Testis (tissue), 5 donors: ENCODE data around the gene HLA-DQA1. TPM values are rescaled to one million over a fixed set of nuclear protein-coding genes. Genes with fewer than 3 reads are reported as not detected.
"Not testable (repeated sequence)": the region's sequence is repeated elsewhere in the genome, so short reads cannot be mapped to it uniquely, and the experiment has no call there.

Experiments used
- DNase-seq: peaks from one replicate; pipeline ENCODE4 v3.0.0-alpha.2; 2019
- H3K27ac ChIP-seq, 2 donors: fragments of 200-600 bp; sonication (generic); one replicate each; pipeline ENCODE4 v1.5.1; 2019
- H3K27me3 ChIP-seq: fragments of 200-600 bp; sonication (generic); one replicate; pipeline ENCODE4 v1.5.1; 2019
- H3K36me3 ChIP-seq: fragments of 200-600 bp; sonication (generic); one replicate; pipeline ENCODE4 v1.5.1; 2017; ENCODE audit warnings: low read depth; ENCODE audit errors: missing control alignments
- H3K4me1 ChIP-seq: fragments of 200-600 bp; sonication (generic); one replicate; pipeline ENCODE4 v1.5.1; 2019
- H3K4me3 ChIP-seq, 2 donors: fragments of 200-600 bp; sonication (generic); one replicate each; pipeline ENCODE4 v1.5.1; 2017 to 2019
- H3K9me3 ChIP-seq: fragments of 200-600 bp; sonication (generic); one replicate; pipeline ENCODE4 v1.5.1; 2017
- POLR2A ChIP-seq: fragments of 450-650 bp; IDR thresholded peaks from one replicate; pipeline ENCODE4 v1.6.1; 2017; ENCODE audit warnings: antibody characterized with exemption, mild to moderate bottlenecking, moderate library complexity
- WGBS, 2 donors: methylation state at CpG; one replicate each; pipeline ENCODE4 v1.1.5; 2018; 5-methylcytosine and 5-hydroxymethylcytosine counted together
- intact Hi-C: fragments of 100-400 bp; cut with DNase I; formaldehyde crosslinking; loops from one replicate; pipeline ENCODE4 v1.15.1; 2023; ENCODE audit warnings: low total_unique reads
- long read RNA-seq, 2 donors: transcript quantifications; one replicate each; lab custom pipeline, GENCODE V29; 2026
- polyA plus RNA-seq: library from polyadenylated mRNA; stranded (reverse); fragments of 350-450 nt; fragmentation: Illumina TruSeq; extraction: RNeasy Lipid Tissue Mini Kit (QIAGEN cat#74804); gene quantifications from one replicate; pipeline ENCODE4 v1.2.3, GENCODE V29; 2014; ENCODE audit warnings: low read depth, low replicate concordance; ENCODE audit not compliant: insufficient read depth
- total RNA-seq, 2 donors: library from RNA; depleted of rRNA; stranded (reverse); fragments of >200 nt; gene quantifications; one replicate each; pipeline ENCODE4 v1.2.3, GENCODE V29; 2016
- TF ChIP-seq, protein P1 (sequence below), 3 experiments: fragments of 450-650 bp in 2 of 3; fragments of 200-600 bp in 1 of 3; sonication (generic) in 1 of 3; IDR thresholded peaks; one replicate each; pipeline ENCODE4 v1.5.1; 2016 to 2019; ENCODE audit warnings: antibody characterized with exemption in 3 of 3, mild to moderate bottlenecking in 2 of 3, moderate library complexity in 1 of 3

Gene HLA-DQA1
- total RNA-seq, result 1 to 10 TPM in 1 of 2 donors, under 1 TPM in 1; 0.94 to 1.6 TPM
- polyA plus RNA-seq, result 33.9 TPM
- long read RNA-seq, donor 1, full-length matches to known transcripts, result 9 of 9 reads
- long read RNA-seq, donor 1, partial matches to known transcripts, result 0 of 9 reads
- long read RNA-seq, donor 1, other reads (novel, unspliced or antisense), result 0 of 9 reads
- long read RNA-seq, donor 2, full-length matches to known transcripts, result 3 of 3 reads
- long read RNA-seq, donor 2, partial matches to known transcripts, result 0 of 3 reads
- long read RNA-seq, donor 2, other reads (novel, unspliced or antisense), result 0 of 3 reads

DNA sequence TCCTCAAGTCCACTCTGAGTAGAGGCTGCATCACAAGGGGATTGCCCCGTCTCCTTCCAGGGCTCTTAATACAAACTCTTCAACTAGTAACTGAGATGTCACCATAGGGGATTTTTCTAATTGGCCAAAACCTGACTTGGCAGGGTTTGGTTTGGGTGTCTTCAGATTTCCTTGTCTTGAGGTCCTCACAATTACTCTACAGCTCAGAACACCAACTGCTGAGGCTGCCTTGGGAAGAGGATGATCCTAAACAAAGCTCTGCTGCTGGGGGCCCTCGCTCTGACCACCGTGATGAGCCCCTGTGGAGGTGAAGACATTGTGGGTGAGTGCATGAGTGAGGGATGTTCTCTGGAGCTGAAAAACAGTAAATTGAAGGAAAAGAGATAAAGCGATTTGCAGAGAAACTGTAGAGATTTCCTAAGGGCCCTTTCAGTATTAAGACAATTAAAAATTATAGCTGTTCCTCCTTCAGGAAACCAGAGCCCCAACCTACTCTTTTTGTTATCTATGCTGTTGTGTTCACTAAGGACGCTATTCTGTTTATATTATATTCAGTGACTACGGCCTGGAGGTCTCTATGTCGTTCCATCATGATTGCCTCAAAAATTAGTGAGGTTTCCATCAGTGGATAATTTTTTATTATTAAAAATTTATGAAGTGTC, at the start of gene HLA-DQA1:
HLA-DQA1 (plus strand) TSS at position 188 of the 662 bp plus-strand sequence; CDS start at position 241, 53 bp downstream.
- H3K4me3 ChIP-seq, result no peak within 1 kb of the TSS
- H3K4me1 ChIP-seq, result no peaks in the 10 kb centered on the region
- DNase-seq, result peak; percentile 21
- 22 to 44% methylated on average over 7 of the region's 7 CpGs for WGBS, 2 donors
- intact Hi-C loops, result no loop called here
- H3K36me3 ChIP-seq, result no peaks in the 10 kb centered on the region
- TF ChIP-seq, protein P1, sequence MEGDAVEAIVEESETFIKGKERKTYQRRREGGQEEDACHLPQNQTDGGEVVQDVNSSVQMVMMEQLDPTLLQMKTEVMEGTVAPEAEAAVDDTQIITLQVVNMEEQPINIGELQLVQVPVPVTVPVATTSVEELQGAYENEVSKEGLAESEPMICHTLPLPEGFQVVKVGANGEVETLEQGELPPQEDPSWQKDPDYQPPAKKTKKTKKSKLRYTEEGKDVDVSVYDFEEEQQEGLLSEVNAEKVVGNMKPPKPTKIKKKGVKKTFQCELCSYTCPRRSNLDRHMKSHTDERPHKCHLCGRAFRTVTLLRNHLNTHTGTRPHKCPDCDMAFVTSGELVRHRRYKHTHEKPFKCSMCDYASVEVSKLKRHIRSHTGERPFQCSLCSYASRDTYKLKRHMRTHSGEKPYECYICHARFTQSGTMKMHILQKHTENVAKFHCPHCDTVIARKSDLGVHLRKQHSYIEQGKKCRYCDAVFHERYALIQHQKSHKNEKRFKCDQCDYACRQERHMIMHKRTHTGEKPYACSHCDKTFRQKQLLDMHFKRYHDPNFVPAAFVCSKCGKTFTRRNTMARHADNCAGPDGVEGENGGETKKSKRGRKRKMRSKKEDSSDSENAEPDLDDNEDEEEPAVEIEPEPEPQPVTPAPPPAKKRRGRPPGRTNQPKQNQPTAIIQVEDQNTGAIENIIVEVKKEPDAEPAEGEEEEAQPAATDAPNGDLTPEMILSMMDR (IDR thresholded peaks at IDR 0.05), result no peak
- H3K27me3 ChIP-seq, result no peaks in the 10 kb centered on the region
- H3K27ac ChIP-seq, result no peak within 1 kb of the TSS
- H3K9me3 ChIP-seq, result no peaks in the 10 kb centered on the region

DNA sequence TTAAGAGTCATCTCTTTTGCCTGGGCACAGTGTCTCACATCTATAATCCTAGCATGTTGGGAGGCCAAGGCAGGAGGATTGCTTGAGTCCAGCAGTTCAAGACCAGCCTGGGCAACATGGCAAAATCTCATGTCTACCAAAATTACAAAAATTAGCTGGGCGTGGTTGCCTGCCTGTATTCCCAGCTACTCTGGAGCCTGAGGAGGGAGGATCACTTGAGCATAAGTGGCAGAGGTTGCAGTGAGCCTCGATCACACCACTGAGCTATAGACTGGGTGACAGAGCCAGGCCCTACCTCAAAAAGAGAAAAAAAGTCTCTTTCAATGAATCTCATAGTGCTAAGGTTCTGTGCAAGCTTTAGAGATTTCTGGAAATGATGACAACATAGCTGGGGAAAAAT, 49.0 kb upstream of the HLA-DQA1 start:
- H3K4me3 ChIP-seq, result no peak overlapping the region

DNA sequence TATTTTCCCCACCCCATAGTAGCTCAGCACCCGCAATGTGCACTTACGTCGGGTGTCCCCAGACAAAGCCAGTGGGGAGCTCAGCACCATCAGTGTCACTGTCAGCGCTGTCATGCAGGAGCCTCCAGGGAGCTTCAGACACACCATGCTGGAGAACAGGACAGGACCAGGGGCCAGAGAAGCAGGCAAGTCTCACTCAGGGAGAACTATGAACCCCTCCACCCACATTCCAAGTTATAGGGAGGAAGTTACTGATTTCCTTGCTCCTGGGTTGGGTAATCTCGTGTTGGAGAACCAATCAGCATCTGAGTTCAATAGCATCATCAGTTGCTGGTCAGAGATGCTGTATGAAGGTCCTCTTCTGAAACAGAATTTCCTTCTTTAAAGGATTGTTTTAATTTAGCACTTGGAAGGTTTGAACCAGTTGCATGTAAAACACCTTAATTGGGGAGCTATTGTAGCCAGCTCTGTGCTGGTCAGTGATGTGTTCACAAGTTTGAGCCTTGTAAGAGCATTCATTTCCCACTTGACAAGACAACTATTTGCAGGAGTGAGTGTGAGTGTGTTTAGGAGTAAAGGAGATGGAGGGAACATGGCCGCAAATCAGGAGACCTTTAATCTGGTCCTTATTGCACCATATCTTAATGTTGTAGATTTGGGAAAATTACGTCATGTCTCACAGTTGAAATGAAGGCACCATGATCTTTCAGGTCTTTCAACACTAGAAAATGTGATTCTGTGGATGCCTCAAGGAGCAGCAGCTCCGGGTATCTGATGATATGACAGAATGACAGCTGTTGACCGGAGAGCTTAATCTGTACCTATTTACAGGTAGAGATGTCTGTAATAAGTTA, 47.4 kb upstream of the HLA-DQA1 start, which contains the start of gene HLA-DRB1:
HLA-DRB1 (minus strand) TSS at position 253 of the 854 bp plus-strand sequence; CDS start at position 147, 106 bp downstream.
- WGBS, 2 donors, result 19 to 22% methylated on average over 9 of the region's 9 CpGs
- no peak within 1 kb of the TSS for H3K27ac ChIP-seq
- no peaks in the 10 kb centered on the region for H3K9me3 ChIP-seq
- no peak for TF ChIP-seq POLR2A
- TF ChIP-seq, protein P1 (IDR thresholded peaks at IDR 0.05), result no peak
- DNase-seq, result no peak
- no peaks in the 10 kb centered on the region for H3K36me3 ChIP-seq
- no peaks in the 10 kb centered on the region for H3K27me3 ChIP-seq
- H3K4me3 ChIP-seq, result no peak within 1 kb of the TSS
- intact Hi-C loops, result no loop called here
- H3K4me1 ChIP-seq, result no peaks in the 10 kb centered on the region

More for the DNA sequence above, 49.0 kb upstream of the HLA-DQA1 start:
- Histone ChIP-seq H3K36me3 (no peaks in the 10 kb centered on the region), H3K27ac (no peak overlapping the region), H3K4me1 (no peaks in the 10 kb centered on the region), H3K27me3 (no peaks in the 10 kb centered on the region), H3K9me3 (no peaks in the 10 kb centered on the region)
- TF ChIP-seq, protein P1 (IDR thresholded peaks at IDR 0.05), result no peak
- TF ChIP-seq POLR2A, result no peak
- 70 to 84% methylated on average over 2 of the region's 2 CpGs for WGBS, 2 donors
- DNase-seq, result no peak
- intact Hi-C loops, result no loop called here

DNA sequence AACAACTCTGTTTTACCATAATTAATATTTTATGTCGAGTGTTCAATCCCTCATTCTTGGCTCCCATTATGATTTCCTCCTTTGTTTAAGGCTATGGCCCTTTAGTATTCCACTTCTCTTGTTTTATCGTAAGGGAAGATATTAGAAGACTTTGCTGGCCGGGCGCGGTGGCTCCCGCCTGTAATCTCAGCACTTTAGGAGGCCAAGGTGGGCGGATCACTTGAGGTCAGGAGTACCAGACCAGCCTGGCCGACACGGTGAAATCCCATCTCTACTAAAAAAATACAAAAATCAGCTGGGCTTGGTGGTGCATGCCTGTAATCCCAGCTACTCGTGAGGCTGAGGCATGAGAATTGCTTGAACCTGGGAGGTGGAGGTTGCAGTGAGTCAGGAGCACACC, 46.5 kb upstream of the HLA-DQA1 start:
- H3K36me3 ChIP-seq, H3K4me3 ChIP-seq, DNase-seq, intact Hi-C loops, H3K27me3 ChIP-seq, H3K9me3 ChIP-seq, H3K4me1 ChIP-seq, H3K27ac ChIP-seq: not testable (repeated sequence)
- no CpG with 5 or more reads among the region's 10 CpGs for WGBS, 2 donors

DNA sequence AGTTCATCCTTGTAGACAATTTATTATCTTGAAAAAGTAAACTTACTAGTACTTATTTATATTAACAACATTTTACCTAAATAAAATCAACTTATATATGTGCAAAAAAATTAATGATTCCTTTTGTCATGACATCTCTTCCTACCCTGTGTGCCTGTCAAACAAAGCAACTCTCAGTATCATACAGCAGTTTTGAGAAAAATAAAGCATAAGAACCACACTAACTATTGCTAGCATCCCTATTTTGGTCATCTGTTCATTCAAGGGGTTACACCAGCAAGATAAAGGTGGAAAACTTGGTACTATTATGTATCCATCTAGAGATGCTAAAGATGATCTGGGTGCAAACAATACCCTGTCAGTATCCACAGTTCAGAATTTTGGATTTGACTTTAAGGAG, 40.2 kb upstream of the HLA-DQA1 start:
- H3K36me3 ChIP-seq, result no peaks in the 10 kb centered on the region
- TF ChIP-seq, protein P1 (IDR thresholded peaks at IDR 0.05), result no peak
- no peak for TF ChIP-seq POLR2A
- no peaks in the 10 kb centered on the region for H3K9me3 ChIP-seq
- no peak overlapping the region for H3K4me3 ChIP-seq
- H3K4me1 ChIP-seq, result no peaks in the 10 kb centered on the region
- no peaks in the 10 kb centered on the region for H3K27me3 ChIP-seq
- H3K27ac ChIP-seq, result no peak overlapping the region
- no peak for DNase-seq
- intact Hi-C loops, result no loop called here
